Smooth muscle cell (in vitro differentiated cells): ENCODE measurements around the gene EPHA1. TPM values are rescaled to one million over a fixed set of nuclear protein-coding genes. Genes with fewer than 3 reads are reported as not detected.

Experiments
- DNase-seq: peaks from one replicate; lab custom pipeline; 2025; ENCODE audit not compliant: unreplicated experiment; lab: John Stamatoyannopoulos, UW
- H2AFZ ChIP-seq: fragments of 200-600 bp; sonication (generic); 2 replicates; pipeline ENCODE4 v1.6.0; 2016; ENCODE audit warnings: antibody characterized with exemption, low read depth, mild to moderate bottlenecking
- H3F3A ChIP-seq: fragments of 200-600 bp; sonication (generic); 2 replicates; pipeline ENCODE4 v1.6.0; 2017; ENCODE audit warnings: antibody characterized with exemption, low read depth
- H3K27ac ChIP-seq: fragments of 200-600 bp; sonication (generic); 2 replicates; pipeline ENCODE4 v1.5.1; 2016; ENCODE audit warnings: low read depth, mild to moderate bottlenecking
- H3K27me3 ChIP-seq: fragments of 200-600 bp; sonication (generic); 2 replicates; pipeline ENCODE4 v1.6.1; 2016; ENCODE audit warnings: low read depth, mild to moderate bottlenecking
- H3K36me3 ChIP-seq: fragments of 200-600 bp; sonication (generic); 2 replicates; pipeline ENCODE4 v1.5.1; 2016; ENCODE audit warnings: low read depth
- H3K4me1 ChIP-seq: fragments of 200-600 bp; sonication (generic); 2 replicates; pipeline ENCODE4 v1.5.1; 2016; ENCODE audit warnings: low read depth
- H3K4me2 ChIP-seq: fragments of 200-600 bp; sonication (generic); 2 replicates; pipeline ENCODE4 v1.6.0; 2016; ENCODE audit warnings: mild to moderate bottlenecking
- H3K4me3 ChIP-seq: fragments of 200-600 bp; sonication (generic); 2 replicates; pipeline ENCODE4 v1.5.1; 2016; ENCODE audit warnings: mild to moderate bottlenecking
- H3K79me2 ChIP-seq: fragments of 200-600 bp; sonication (generic); 2 replicates; pipeline ENCODE4 v1.6.0; 2016; ENCODE audit warnings: low read depth, mild to moderate bottlenecking
- H3K9ac ChIP-seq: fragments of 200-600 bp; sonication (generic); 2 replicates; pipeline ENCODE4 v1.6.0; 2016; ENCODE audit warnings: low read depth
- H3K9me3 ChIP-seq: fragments of 200-600 bp; sonication (generic); replicated peaks from 2 replicates; pipeline ENCODE4 v1.5.1; 2016; ENCODE audit warnings: low read depth
- H4K20me1 ChIP-seq: fragments of 200-600 bp; sonication (generic); 2 replicates; pipeline ENCODE4 v1.6.0; 2016; ENCODE audit warnings: low read depth
- CTCF ChIP-seq: fragments of 200-600 bp; sonication (generic); IDR thresholded peaks from 2 replicates; pipeline ENCODE4 v1.5.1; 2017; ENCODE audit warnings: borderline replicate concordance, mild to moderate bottlenecking, antibody characterized with exemption; ENCODE audit not compliant: insufficient read depth, poor library complexity, severe bottlenecking
- WGBS: methylation state at CpG from one replicate; pipeline ENCODE4 v1.1.7; 2016; ENCODE audit warnings: low lambda C conversion rate; 5-methylcytosine and 5-hydroxymethylcytosine counted together
- polyA plus RNA-seq: library from polyadenylated mRNA; unstranded; fragments of >200 nt; fragmentation: Nextera tagmentation; extraction: Ambion mirVana; gene quantifications from 2 replicates; pipeline ENCODE4 v1.2.1, GENCODE V29; 2016
- total RNA-seq: library from RNA; depleted of rRNA; stranded (reverse); fragments of >200 nt; gene quantifications from 2 replicates; pipeline ENCODE4 v1.2.3, GENCODE V29; 2014

EPHA1 gene
- total and polyA plus RNA-seq, 2 experiments from 2014 or later = 8.7 to 19.1 TPM

DNA sequence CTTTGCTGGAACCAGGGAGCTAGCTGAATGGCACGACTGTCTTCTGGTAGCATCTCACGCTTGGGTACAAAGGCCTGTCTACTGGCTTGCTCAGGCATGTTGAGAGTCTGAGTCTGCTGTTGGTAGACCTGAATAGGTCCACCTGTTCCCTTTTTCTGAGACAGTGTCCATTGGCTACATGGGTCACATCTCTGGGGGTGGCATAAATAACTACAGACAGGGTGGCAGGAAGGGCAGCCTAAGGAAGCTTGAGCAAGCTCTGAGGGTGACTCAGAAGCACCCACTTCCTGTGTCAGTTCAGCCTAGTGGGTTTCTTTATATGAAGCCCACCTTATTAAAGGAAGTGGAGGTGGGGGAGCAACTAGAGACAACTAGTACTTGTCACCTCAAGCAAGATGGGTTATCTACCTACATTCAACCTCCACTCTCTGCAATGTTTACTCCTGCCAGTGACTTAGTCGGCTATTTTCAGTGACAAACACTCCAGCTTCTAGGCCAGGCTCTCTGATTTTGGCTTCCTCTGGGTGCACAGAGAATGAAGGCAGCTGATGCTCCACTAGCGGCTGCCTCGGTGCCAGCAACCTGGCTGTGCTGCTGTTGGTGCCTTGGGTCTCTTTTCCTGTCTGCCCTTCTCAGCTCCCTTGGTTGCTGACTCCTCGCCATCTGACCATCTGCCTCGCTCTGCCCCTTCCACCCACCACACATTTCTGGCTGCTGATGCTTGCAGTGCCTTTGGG is 33.2 kb downstream of the EPHA1 start:
- Histone ChIP-seq H3K27ac (no peak overlapping the region), H3K9ac (no peak overlapping the region), H3K9me3 (no peaks in the 10 kb centered on the region), H3K4me2 (no peak overlapping the region), H2AFZ (no peak overlapping the region), H3K4me3 (no peak overlapping the region), H3K79me2 (peaks cover 15% of the 10 kb centered on the region), H3K27me3 (no peaks in the 10 kb centered on the region), H3F3A (no peaks in the 10 kb centered on the region), H3K4me1 (peaks cover 14% of the 10 kb centered on the region), H3K36me3 (no peaks in the 10 kb centered on the region), H4K20me1 (no peaks in the 10 kb centered on the region)
- no peak for DNase-seq
- WGBS = 90% methylated on average over 7 of the region's 7 CpGs
- TF ChIP-seq CTCF = no peak

GRCh38 chr7:143374561-143374960 is 34.1 kb downstream of the EPHA1 start:
- no peaks in the 10 kb centered on the region for H3K9me3 ChIP-seq
- H3K4me3 ChIP-seq = no peak overlapping the region
- no peaks in the 10 kb centered on the region for H3K27me3 ChIP-seq
- H4K20me1 ChIP-seq = no peaks in the 10 kb centered on the region
- no peak overlapping the region for H3K4me2 ChIP-seq
- peaks cover 11% of the 10 kb centered on the region for H3K79me2 ChIP-seq
- no peak for TF ChIP-seq CTCF
- DNase-seq = no peak
- no peaks in the 10 kb centered on the region for H3F3A ChIP-seq
- no peak overlapping the region for H3K9ac ChIP-seq
- H3K4me1 ChIP-seq = peaks cover 18% of the 10 kb centered on the region
- no peak overlapping the region for H2AFZ ChIP-seq
- H3K27ac ChIP-seq = no peak overlapping the region
- 87% methylated on average over 5 of the region's 5 CpGs for WGBS
- H3K36me3 ChIP-seq = no peaks in the 10 kb centered on the region

GRCh38 chr7:143373255-143373794 is 35.3 kb downstream of the EPHA1 start:
- peaks cover 8% of the 10 kb centered on the region for H3K79me2 ChIP-seq
- H2AFZ ChIP-seq = no peak overlapping the region
- H3K27ac ChIP-seq = no peak overlapping the region
- no peaks in the 10 kb centered on the region for H3K27me3 ChIP-seq
- no peaks in the 10 kb centered on the region for H3K9me3 ChIP-seq
- TF ChIP-seq CTCF = no peak
- H3K4me2 ChIP-seq = no peak overlapping the region
- no peaks in the 10 kb centered on the region for H4K20me1 ChIP-seq
- no peak overlapping the region for H3K9ac ChIP-seq
- H3K36me3 ChIP-seq = no peaks in the 10 kb centered on the region
- peaks cover 7% of the 10 kb centered on the region for H3K4me1 ChIP-seq
- no peak for DNase-seq
- WGBS = 87% methylated on average over 4 of the region's 4 CpGs
- no peaks in the 10 kb centered on the region for H3F3A ChIP-seq
- H3K4me3 ChIP-seq = no peak overlapping the region

DNA sequence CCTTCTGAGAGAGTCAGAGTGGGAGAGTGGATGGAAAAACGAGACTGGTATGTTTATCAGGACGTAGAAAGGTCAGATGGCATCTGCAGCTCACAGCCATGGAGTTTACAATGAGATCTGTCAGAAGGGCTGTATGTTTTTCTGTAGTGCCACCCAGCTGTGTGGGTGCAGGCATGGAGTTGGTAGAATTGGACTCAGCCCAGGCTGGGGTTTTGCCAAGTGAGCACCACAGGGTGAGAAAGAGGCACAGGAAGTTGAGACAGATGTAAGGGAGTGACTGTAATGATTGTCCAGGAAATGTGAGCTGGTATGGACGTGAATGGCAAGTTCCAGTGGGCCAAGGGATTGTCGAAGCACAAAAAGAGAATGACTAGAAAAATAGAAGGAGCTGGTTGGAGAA is 36.6 kb downstream of the EPHA1 start:
- no peak for DNase-seq
- H3K27me3 ChIP-seq = no peaks in the 10 kb centered on the region
- no peak overlapping the region for H3K9ac ChIP-seq
- H3K36me3 ChIP-seq = no peaks in the 10 kb centered on the region
- H2AFZ ChIP-seq = no peak overlapping the region
- TF ChIP-seq CTCF = no peak
- H3K4me2 ChIP-seq = no peak overlapping the region
- no peak overlapping the region for H3K27ac ChIP-seq
- no peaks in the 10 kb centered on the region for H3F3A ChIP-seq
- 83% methylated on average over 4 of the region's 4 CpGs for WGBS
- H3K4me3 ChIP-seq = no peak overlapping the region
- H3K4me1 ChIP-seq = peaks cover 7% of the 10 kb centered on the region
- H3K79me2 ChIP-seq = no peaks in the 10 kb centered on the region
- H4K20me1 ChIP-seq = no peaks in the 10 kb centered on the region
- H3K9me3 ChIP-seq = no peaks in the 10 kb centered on the region
